ENCODE results near the gene GPX4. TPM values are rescaled to one million over a fixed set of nuclear protein-coding genes. Genes with fewer than 3 reads are reported as not detected.

GPX4 gene
- total and polyA plus RNA-seq, 2 of the 13 experiments (the other 11 are each of a cell fraction or from before 2014, with no cell fraction given): 535 to 613 TPM

DNA sequence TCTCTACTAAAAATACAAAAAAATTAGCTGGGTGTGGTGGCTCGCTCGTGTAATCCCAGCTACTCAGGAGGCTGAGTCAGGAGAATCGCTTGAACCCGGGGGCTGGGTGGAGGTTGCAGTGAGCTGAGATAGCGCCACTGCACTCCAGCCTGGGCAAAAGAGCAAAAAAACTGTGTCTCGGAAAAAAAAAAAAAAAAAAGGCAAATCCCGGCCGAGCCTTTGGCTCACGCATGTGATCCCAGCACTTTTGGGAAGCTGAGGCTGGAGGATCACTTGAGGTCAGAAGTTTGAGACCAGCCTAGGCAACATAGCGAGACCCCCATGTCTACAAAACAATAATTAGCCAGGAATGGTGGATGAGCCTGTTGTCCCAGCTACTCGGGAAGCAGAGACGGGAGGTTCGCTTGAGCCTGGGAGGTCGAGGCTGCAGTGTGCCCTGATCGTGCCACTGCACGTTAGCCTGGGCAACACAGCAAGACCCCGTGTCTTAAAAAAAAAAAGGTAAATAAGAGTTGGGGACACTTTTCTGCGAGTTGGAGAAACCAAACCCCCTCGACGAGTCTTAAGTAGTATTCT lies 574 bp upstream of the GPX4 start (continued):
- TF ChIP-seq, protein P1, sequence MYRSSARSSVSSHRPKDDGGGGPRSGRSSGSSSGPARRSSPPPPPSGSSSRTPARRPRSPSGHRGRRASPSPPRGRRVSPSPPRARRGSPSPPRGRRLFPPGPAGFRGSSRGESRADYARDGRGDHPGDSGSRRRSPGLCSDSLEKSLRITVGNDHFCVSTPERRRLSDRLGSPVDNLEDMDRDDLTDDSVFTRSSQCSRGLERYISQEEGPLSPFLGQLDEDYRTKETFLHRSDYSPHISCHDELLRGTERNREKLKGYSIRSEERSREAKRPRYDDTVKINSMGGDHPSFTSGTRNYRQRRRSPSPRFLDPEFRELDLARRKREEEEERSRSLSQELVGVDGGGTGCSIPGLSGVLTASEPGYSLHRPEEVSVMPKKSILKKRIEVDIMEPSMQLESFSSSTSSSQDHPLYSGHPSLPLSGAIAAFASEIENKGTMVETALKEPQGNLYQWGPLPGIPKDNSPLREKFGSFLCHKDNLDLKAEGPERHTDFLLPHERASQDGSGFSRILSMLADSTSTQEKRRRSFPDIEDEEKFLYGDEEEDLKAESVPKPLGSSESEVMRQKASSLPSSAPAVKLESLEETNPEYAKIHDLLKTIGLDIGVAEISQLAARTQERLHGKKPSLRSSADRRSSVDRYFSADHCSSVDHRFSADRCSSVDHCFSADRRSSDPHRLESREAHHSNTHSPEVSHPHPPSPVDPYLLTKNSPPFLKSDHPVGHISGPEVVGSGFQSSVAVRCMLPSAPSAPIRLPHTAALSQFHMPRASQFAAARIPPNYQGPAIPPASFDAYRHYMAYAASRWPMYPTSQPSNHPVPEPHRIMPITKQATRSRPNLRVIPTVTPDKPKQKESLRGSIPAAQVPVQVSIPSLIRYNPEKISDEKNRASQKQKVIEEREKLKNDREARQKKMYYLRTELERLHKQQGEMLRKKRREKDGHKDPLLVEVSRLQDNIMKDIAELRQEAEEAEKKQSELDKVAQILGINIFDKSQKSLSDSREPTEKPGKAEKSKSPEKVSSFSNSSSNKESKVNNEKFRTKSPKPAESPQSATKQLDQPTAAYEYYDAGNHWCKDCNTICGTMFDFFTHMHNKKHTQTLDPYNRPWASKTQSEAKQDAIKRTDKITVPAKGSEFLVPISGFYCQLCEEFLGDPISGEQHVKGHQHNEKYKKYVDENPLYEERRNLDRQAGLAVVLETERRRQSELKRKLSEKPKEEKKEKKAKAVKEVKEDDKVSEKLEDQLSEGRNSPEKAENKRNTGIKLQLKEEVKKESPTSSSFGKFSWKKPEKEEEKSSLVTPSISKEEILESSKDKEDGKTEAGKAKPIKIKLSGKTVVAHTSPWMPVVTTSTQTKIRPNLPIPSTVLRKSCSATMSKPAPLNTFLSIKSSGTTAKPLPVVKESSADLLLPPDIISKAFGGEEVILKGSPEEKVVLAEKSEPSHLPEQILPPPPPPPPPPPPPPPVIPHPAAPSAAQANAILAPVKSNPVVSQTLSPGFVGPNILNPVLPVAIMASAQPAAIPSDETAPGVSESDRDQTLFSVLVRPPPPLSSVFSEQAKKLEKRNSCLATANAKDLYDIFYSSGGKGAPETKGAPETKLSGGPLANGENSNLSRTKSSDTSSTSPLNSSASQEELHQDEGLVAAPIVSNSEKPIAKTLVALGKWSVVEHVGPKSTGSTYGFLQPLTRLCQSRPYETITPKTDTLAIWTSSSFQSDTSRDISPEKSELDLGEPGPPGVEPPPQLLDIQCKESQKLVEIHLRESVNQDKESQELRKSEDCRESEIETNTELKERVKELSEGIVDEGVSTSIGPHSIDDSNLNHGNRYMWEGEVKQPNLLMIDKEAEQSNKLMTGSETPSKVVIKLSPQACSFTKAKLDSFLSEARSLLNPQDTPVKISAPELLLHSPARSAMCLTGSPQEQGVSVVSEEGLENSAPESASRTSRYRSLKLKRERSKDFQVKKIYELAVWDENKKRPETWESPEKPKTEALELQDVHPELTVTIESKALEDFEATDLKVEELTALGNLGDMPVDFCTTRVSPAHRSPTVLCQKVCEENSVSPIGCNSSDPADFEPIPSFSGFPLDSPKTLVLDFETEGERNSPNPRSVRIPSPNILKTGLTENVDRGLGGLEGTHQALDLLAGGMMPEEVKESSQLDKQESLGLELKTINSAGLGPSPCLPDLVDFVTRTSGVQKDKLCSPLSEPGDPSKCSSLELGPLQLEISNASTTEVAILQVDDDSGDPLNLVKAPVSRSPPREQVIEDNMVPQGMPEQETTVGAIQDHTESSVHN (CRISPR knock-in tag; IDR thresholded peaks at IDR 0.05): no peak
- TF ChIP-seq RFX1 (IDR thresholded peaks at IDR 0.05): no peak
- no peak for TF ChIP-seq SKI (IDR thresholded peaks at IDR 0.05; ENCODE audit: partially characterized antibody)
- TF ChIP-seq ZNF737 (CRISPR knock-in tag; IDR thresholded peaks at IDR 0.05; ENCODE audit: borderline replicate concordance): no peak
- TF ChIP-seq RXRA (CRISPR knock-in tag; IDR thresholded peaks at IDR 0.05): no peak
- TF ChIP-seq KLF13 (CRISPR knock-in tag; IDR thresholded peaks at IDR 0.05): no peak
- TF ChIP-seq DNMT3B (CRISPR knock-in tag; conservative IDR thresholded peaks at IDR 0.05): no peak
- TF ChIP-seq FOSL1 (CRISPR knock-in tag; IDR thresholded peaks at IDR 0.05; ENCODE audit: borderline replicate concordance): no peak
- no peak for TF ChIP-seq ZSCAN30 (CRISPR knock-in tag; IDR thresholded peaks at IDR 0.05)
- TF ChIP-seq, protein P2, sequence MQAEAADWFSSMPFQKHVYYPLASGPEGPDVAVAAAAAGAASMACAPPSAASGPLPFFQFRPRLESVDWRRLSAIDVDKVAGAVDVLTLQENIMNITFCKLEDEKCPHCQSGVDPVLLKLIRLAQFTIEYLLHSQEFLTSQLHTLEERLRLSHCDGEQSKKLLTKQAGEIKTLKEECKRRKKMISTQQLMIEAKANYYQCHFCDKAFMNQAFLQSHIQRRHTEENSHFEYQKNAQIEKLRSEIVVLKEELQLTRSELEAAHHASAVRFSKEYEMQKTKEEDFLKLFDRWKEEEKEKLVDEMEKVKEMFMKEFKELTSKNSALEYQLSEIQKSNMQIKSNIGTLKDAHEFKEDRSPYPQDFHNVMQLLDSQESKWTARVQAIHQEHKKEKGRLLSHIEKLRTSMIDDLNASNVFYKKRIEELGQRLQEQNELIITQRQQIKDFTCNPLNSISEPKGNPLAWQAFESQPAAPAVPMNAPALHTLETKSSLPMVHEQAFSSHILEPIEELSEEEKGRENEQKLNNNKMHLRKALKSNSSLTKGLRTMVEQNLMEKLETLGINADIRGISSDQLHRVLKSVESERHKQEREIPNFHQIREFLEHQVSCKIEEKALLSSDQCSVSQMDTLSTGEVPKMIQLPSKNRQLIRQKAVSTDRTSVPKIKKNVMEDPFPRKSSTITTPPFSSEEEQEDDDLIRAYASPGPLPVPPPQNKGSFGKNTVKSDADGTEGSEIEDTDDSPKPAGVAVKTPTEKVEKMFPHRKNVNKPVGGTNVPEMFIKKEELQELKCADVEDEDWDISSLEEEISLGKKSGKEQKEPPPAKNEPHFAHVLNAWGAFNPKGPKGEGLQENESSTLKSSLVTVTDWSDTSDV (CRISPR knock-in tag; IDR thresholded peaks at IDR 0.05): peak; percentile 93; the same call in 1 of the 2 replicates
- TF ChIP-seq, protein P3, sequence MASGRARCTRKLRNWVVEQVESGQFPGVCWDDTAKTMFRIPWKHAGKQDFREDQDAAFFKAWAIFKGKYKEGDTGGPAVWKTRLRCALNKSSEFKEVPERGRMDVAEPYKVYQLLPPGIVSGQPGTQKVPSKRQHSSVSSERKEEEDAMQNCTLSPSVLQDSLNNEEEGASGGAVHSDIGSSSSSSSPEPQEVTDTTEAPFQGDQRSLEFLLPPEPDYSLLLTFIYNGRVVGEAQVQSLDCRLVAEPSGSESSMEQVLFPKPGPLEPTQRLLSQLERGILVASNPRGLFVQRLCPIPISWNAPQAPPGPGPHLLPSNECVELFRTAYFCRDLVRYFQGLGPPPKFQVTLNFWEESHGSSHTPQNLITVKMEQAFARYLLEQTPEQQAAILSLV (CRISPR knock-in tag; IDR thresholded peaks at IDR 0.05; ENCODE audit: borderline replicate concordance): no peak
- TF ChIP-seq ZNF788 (CRISPR knock-in tag; IDR thresholded peaks at IDR 0.05; ENCODE audit: borderline replicate concordance): no peak
- TF ChIP-seq ONECUT2 (CRISPR knock-in tag; IDR thresholded peaks at IDR 0.05): no peak
- no peak for TF ChIP-seq ZNF256 (CRISPR knock-in tag; conservative IDR thresholded peaks at IDR 0.05)
- TF ChIP-seq, protein P4, sequence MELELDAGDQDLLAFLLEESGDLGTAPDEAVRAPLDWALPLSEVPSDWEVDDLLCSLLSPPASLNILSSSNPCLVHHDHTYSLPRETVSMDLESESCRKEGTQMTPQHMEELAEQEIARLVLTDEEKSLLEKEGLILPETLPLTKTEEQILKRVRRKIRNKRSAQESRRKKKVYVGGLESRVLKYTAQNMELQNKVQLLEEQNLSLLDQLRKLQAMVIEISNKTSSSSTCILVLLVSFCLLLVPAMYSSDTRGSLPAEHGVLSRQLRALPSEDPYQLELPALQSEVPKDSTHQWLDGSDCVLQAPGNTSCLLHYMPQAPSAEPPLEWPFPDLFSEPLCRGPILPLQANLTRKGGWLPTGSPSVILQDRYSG (CRISPR knock-in tag; IDR thresholded peaks at IDR 0.05): no peak
- TF ChIP-seq ZNF75D (CRISPR knock-in tag; IDR thresholded peaks at IDR 0.05; ENCODE audit: borderline replicate concordance): no peak
- no peak for TF ChIP-seq FOXM1 (CRISPR knock-in tag; IDR thresholded peaks at IDR 0.05)
- TF ChIP-seq ZNF20 (CRISPR knock-in tag; IDR thresholded peaks at IDR 0.05): no peak
